T-helper 1 cell treated with Interleukin-12 subunit alpha and Interleukin-12 subunit beta and Interleukin-4 antibody, amounts not matched to agents 30 ng/mL and 1 ng/mL, for 36 hours (primary cell): ENCODE results near the gene ASB17. TPM values are rescaled to one million over a fixed set of nuclear protein-coding genes. Genes with fewer than 3 reads are reported as not detected.

Source experiments
- total RNA-seq: library from RNA; stranded (reverse); gene quantifications from 2 replicates; pipeline ENCODE4 v1.2.3, GENCODE V29; 2022

ASB17 gene
- total RNA-seq, 1 donor from 2014 or later, result not detected

Other genes starting within 250 kb of the ASB17 start
- gene ACADM, start 207.7 kb downstream of the ASB17 start, total RNA-seq, result 33.5 and 34.0 TPM in 2 replicates
- 118 and 119 TPM in 2 replicates for gene RABGGTB, start 146.1 kb downstream of the ASB17 start, total RNA-seq
- gene MSH4, start 135.5 kb downstream of the ASB17 start, total RNA-seq, result 0.34 and 0.41 TPM in 2 replicates
- gene ST6GALNAC3, start 142.3 kb upstream of the ASB17 start, total RNA-seq, result 0.12 TPM in 1 of 2 replicates, not detected in the other